ENCODE measurements around the gene RNF145.

The RNF145 gene

GRCh38 chr5:159220206-159220605 lies 10.9 kb upstream of the RNF145 start:
- in situ Hi-C loops (cut with HindIII; ENCODE audit: low sequenced_read_pairs), result no loop called here
- H3K4me3 ChIP-seq (ENCODE audit: low read depth, low read length), result no peak overlapping the region
- TF ChIP-seq CTCF (IDR thresholded peaks at IDR 0.05; ENCODE audit: low read depth, low read length), result no peak
- no peak for DNase-seq (ENCODE audit: low read depth, low spot score)

GRCh38 chr5:159218595-159219023 lies 9.3 kb upstream of the RNF145 start:
- in situ Hi-C loops (cut with HindIII; ENCODE audit: low sequenced_read_pairs), result no loop called here
- H3K4me3 ChIP-seq (ENCODE audit: low read depth, low read length), result no peak overlapping the region
- no peak for TF ChIP-seq CTCF (IDR thresholded peaks at IDR 0.05; ENCODE audit: low read depth, low read length)
- no peak for DNase-seq (ENCODE audit: low read depth, low spot score)

GRCh38 chr5:159217236-159217635 lies 7.9 kb upstream of the RNF145 start:
- in situ Hi-C loops (cut with HindIII; ENCODE audit: low sequenced_read_pairs), result no loop called here
- no peak overlapping the region for H3K4me3 ChIP-seq (ENCODE audit: low read depth, low read length)
- no peak for TF ChIP-seq CTCF (IDR thresholded peaks at IDR 0.05; ENCODE audit: low read depth, low read length)
- DNase-seq (ENCODE audit: low read depth, low spot score), result no peak

GRCh38 chr5:159216454-159216853 lies 7.1 kb upstream of the RNF145 start:
- in situ Hi-C loops (cut with HindIII; ENCODE audit: low sequenced_read_pairs), result no loop called here
- no peak overlapping the region for H3K4me3 ChIP-seq (ENCODE audit: low read depth, low read length)
- no peak for DNase-seq (ENCODE audit: low read depth, low spot score)
- no peak for TF ChIP-seq CTCF (IDR thresholded peaks at IDR 0.05; ENCODE audit: low read depth, low read length)

- no peak for TF ChIP-seq CTCF (IDR thresholded peaks at IDR 0.05; ENCODE audit: low read depth, low read length)
- no peak for DNase-seq (ENCODE audit: low read depth, low spot score)
- H3K4me3 ChIP-seq (ENCODE audit: low read depth, low read length), result no peak overlapping the region
- in situ Hi-C loops (cut with HindIII; ENCODE audit: low sequenced_read_pairs), result no loop called here
These were observed 6.5 kb upstream of the RNF145 start for GRCh38 chr5:159215886-159216285.

GRCh38 chr5:159214486-159215271 lies 5.3 kb upstream of the RNF145 start:
- in situ Hi-C loops (cut with HindIII; ENCODE audit: low sequenced_read_pairs), result no loop called here
- no peak for DNase-seq (ENCODE audit: low read depth, low spot score)
- no peak overlapping the region for H3K4me3 ChIP-seq (ENCODE audit: low read depth, low read length)
- TF ChIP-seq CTCF (IDR thresholded peaks at IDR 0.05; ENCODE audit: low read depth, low read length), result no peak
